Measurements from ENCODE around the gene TPRA1.

- TF ChIP-seq POLR2A (IDR thresholded peaks at IDR 0.05; ENCODE audit: low read depth, low read length): no peak
- no peak for TF ChIP-seq POLR2AphosphoS5 (IDR thresholded peaks at IDR 0.05; ENCODE audit: low read depth, low read length)
Observed at GRCh38 chr3:127543441-127543840, 47.1 kb downstream of the TPRA1 start.

Data from GM12892 (cell line).